ENCODE data around the gene CMIP. TPM values are rescaled to one million over a fixed set of nuclear protein-coding genes. Genes with fewer than 3 reads are reported as not detected.

CMIP gene
- total RNA-seq, 2 donors from 2014 or later, result 28.5 to 57.5 TPM

GRCh38 chr16:81510016-81510415, 65.4 kb downstream of the CMIP start:
- Mint-ChIP-seq H3K27ac (no peak overlapping the region), H3K9me3 (no peaks in the 10 kb centered on the region), H3K36me3 (ENCODE audit: low read depth) (no peaks in the 10 kb centered on the region), H3K4me1 (peaks cover 10% of the 10 kb centered on the region), H3K27me3 (no peaks in the 10 kb centered on the region), H3K4me3 (no peak overlapping the region)
- no peak for ATAC-seq (replicated peaks)

DNA sequence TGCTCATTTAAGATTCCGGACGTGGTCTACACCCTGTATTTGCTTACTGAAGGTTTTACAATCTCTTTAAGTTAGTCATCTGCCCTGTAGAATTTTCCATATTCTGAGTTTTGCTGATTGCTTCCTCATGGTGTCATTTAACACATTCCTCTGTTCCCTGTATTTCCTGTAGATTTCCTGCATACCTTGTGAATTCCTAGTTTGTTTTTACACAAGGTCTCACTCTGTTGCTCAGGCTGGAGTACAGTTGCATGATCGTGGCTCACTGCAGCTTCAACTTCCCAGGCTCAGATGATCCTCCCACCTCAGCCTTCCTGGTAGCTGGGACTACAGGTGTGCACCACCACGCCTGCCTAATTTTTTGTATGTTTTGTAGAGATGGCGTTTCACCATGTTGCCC, 66.8 kb downstream of the CMIP start:
- Mint-ChIP-seq H3K27me3 (no peaks in the 10 kb centered on the region), H3K9me3 (no peaks in the 10 kb centered on the region), H3K27ac (no peak overlapping the region), H3K4me3 (no peak overlapping the region), H3K4me1 (peaks cover 10% of the 10 kb centered on the region), H3K36me3 (ENCODE audit: low read depth) (no peaks in the 10 kb centered on the region)
- no peak for ATAC-seq (replicated peaks)

- H3K4me3 Mint-ChIP-seq, result no peak overlapping the region
- H3K4me1 Mint-ChIP-seq, result peaks cover 6% of the 10 kb centered on the region
- H3K9me3 Mint-ChIP-seq, result no peaks in the 10 kb centered on the region
- no peak for ATAC-seq (replicated peaks)
- no peaks in the 10 kb centered on the region for H3K36me3 Mint-ChIP-seq (ENCODE audit: low read depth)
- peak overlapping the region; percentile 65 for H3K27ac Mint-ChIP-seq
- H3K27me3 Mint-ChIP-seq, result no peaks in the 10 kb centered on the region
Measured at GRCh38 chr16:81513204-81514040, 68.8 kb downstream of the CMIP start.

DNA sequence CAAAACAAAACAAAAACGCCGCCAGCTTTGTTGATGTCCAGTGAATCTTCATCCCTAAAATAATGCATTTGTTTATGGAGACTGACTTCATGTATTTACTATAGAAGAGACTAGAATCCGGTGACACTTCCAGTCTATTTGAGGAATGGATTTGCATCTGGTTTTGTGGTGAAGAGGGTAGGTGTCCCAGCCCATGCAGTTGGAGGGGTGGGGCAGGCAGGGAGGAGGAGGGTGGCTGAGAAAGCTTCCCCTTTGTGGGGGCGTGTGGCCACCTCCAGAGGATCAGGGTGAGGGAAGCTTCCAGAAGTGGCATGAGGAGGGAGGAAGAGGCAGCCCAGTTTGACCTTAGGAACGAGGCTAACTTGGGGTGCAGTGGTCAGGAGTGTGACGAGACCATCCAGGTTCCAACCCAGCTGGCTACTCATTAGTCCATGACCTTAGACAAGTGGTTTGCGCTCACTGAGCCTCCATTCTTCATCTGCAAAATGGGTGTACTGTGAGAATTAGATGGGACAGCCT, 69.5 kb downstream of the CMIP start:
- H3K27me3 Mint-ChIP-seq, result no peaks in the 10 kb centered on the region
- H3K4me1 Mint-ChIP-seq, result peaks cover 6% of the 10 kb centered on the region
- H3K9me3 Mint-ChIP-seq, result no peaks in the 10 kb centered on the region
- ATAC-seq (replicated peaks), result no peak
- H3K4me3 Mint-ChIP-seq, result no peak overlapping the region
- H3K36me3 Mint-ChIP-seq (ENCODE audit: low read depth), result no peaks in the 10 kb centered on the region
- peak overlapping the region; percentile 65 for H3K27ac Mint-ChIP-seq

- Mint-ChIP-seq H3K27ac (no peak overlapping the region), H3K9me3 (no peaks in the 10 kb centered on the region), H3K27me3 (no peaks in the 10 kb centered on the region), H3K4me1 (peaks cover 6% of the 10 kb centered on the region), H3K4me3 (no peak overlapping the region), H3K36me3 (ENCODE audit: low read depth) (no peaks in the 10 kb centered on the region)
- ATAC-seq (replicated peaks), result no peak
Measured at GRCh38 chr16:81514568-81515258, 70.1 kb downstream of the CMIP start.

DNA sequence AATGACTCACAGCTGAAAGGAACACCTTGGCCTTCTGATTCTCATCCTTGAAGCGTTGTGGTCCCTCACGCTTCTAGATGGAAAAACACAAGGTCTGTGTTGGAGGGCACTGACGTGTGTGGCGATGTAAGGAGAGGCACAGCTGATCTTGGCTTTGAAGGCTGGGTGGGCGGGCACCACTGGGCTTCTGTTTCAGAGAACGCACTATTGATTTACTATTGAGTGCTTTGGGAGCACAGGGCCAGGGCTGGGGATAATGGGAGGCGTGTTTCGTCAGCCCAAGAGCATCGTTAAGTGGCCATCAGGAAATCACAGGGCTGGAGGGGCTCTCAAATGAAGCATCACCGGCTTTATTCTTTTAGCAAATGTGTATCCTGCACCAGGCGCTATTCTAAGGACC, 70.7 kb downstream of the CMIP start:
- ATAC-seq (replicated peaks), result no peak
- H3K36me3 Mint-ChIP-seq (ENCODE audit: low read depth), result no peaks in the 10 kb centered on the region
- no peak overlapping the region for H3K4me3 Mint-ChIP-seq
- no peaks in the 10 kb centered on the region for H3K9me3 Mint-ChIP-seq
- H3K4me1 Mint-ChIP-seq, result peaks cover 6% of the 10 kb centered on the region
- H3K27ac Mint-ChIP-seq, result no peak overlapping the region
- H3K27me3 Mint-ChIP-seq, result no peaks in the 10 kb centered on the region

DNA sequence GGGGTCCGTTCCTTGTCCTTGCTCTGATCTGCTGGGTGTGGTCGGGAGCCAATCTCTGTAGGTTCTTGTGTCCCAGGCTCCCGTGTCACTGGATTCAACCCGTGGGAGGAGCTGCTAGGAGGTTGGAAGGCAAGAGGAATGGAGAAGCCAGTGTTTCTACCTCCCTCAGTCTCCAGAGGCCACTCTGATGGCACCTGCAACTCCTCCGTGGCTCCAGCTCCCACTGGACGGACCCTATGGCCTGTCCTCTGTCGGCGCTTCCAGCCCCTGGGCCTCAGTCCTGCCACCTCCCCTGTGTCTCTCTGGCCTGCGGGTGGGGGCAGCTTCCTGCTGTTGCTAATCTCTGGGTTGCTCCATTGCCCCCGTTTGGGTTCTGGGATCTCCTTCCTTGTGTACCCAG, 71.1 kb downstream of the CMIP start:
- no peak overlapping the region for H3K27ac Mint-ChIP-seq
- peaks cover 10% of the 10 kb centered on the region for H3K4me1 Mint-ChIP-seq
- H3K4me3 Mint-ChIP-seq, result no peak overlapping the region
- no peaks in the 10 kb centered on the region for H3K9me3 Mint-ChIP-seq
- no peak for ATAC-seq (replicated peaks)
- no peaks in the 10 kb centered on the region for H3K27me3 Mint-ChIP-seq
- no peaks in the 10 kb centered on the region for H3K36me3 Mint-ChIP-seq (ENCODE audit: low read depth)

- Mint-ChIP-seq H3K27ac (peak overlapping the region; percentile 49), H3K4me3 (no peak overlapping the region), H3K27me3 (no peaks in the 10 kb centered on the region), H3K9me3 (no peaks in the 10 kb centered on the region), H3K36me3 (ENCODE audit: low read depth) (no peaks in the 10 kb centered on the region), H3K4me1 (peaks cover 19% of the 10 kb centered on the region)
- ATAC-seq (replicated peaks), result no peak
Measured at GRCh38 chr16:81516478-81517149, 72.0 kb downstream of the CMIP start.

- no peaks in the 10 kb centered on the region for H3K27me3 Mint-ChIP-seq
- no peaks in the 10 kb centered on the region for H3K36me3 Mint-ChIP-seq (ENCODE audit: low read depth)
- no peak overlapping the region for H3K4me3 Mint-ChIP-seq
- no peak overlapping the region for H3K27ac Mint-ChIP-seq
- no peak for ATAC-seq (replicated peaks)
- H3K4me1 Mint-ChIP-seq, result peaks cover 23% of the 10 kb centered on the region
- H3K9me3 Mint-ChIP-seq, result no peaks in the 10 kb centered on the region
Measured at GRCh38 chr16:81517150-81517499, 72.5 kb downstream of the CMIP start.

DNA sequence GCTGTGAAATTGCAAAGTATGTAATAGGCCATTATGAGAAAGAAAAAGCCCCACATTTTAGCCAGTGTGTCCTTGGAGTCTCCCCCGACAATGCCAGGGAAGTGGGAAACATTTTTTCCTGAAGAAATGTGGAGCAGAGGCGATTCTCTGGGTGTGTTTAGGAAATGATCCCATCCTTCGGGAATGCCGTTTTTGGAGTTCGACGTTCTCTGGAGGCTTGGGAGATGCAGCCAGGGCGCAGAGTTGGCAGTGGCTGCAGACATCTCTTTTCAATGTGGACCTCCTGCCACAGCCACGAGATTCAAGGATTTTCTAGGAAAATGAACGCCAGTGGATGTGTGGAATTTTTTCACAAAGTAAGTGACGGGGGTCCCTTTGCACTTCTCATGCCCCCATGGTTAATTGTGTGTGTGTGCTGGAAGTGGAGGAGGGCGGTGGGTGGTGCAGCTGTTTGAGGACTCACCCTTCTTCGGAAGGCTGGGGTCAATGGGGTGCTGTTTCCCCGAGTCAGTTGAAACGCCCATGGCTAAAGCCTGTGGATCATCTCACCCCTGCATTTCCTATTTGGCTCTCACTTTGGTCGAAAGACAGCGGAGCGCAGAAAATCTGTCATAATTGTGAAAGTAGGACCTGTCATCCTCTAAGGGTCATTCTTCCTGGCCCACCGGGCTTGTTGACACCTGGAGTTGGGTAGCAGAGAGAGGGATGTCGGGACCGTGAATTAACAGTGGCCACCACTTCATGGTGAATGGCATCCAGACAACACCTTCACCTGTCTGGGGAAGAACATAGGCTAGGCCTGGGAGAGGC, 73.2 kb downstream of the CMIP start:
- ATAC-seq (replicated peaks), result no peak
- Mint-ChIP-seq H3K27ac (no peak overlapping the region), H3K27me3 (no peaks in the 10 kb centered on the region), H3K9me3 (no peaks in the 10 kb centered on the region), H3K36me3 (ENCODE audit: low read depth) (no peaks in the 10 kb centered on the region), H3K4me1 (peaks cover 23% of the 10 kb centered on the region), H3K4me3 (no peak overlapping the region)

DNA sequence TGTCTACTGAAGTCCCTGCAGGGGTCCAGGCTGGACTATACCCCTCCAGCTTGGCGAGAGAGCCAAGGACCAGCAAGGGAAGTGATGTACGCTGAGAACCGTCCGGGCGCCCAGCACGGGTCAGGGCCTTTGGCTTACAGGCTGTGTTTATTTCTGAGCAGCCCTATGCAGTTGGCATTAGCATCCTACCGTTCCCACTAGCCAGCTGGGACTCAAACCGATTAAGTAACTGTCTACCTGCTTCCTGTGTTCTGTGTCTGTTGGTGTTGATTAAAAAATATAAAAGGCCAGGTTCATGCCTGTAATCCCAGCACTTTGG, 73.8 kb downstream of the CMIP start:
- no peak overlapping the region for H3K27ac Mint-ChIP-seq
- ATAC-seq (replicated peaks), result no peak
- H3K4me3 Mint-ChIP-seq, result no peak overlapping the region
- H3K9me3 Mint-ChIP-seq, result no peaks in the 10 kb centered on the region
- no peaks in the 10 kb centered on the region for H3K27me3 Mint-ChIP-seq
- no peaks in the 10 kb centered on the region for H3K36me3 Mint-ChIP-seq (ENCODE audit: low read depth)
- H3K4me1 Mint-ChIP-seq, result peaks cover 28% of the 10 kb centered on the region

GRCh38 chr16:81519301-81520150, 74.9 kb downstream of the CMIP start:
- peak overlapping the region; percentile 79 for H3K27ac Mint-ChIP-seq
- peak overlapping the region; percentile 54 for H3K4me3 Mint-ChIP-seq
- no peak for ATAC-seq (replicated peaks)

DNA sequence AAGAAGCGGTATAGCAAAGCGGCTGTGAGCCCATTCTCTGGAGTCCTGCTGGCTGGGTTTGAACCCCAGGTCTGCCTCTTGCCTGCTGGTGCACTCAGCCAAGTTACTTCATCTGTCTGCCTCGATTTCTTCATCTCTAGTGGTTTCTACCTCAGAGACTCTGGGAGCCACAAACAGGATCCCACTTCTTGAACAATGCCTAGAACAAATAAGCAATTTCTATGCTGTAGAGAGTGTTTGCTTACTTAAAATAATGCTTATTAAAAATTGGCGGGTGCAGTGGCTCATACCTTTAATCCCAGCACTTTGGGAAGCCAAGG, 75.5 kb downstream of the CMIP start:
- Mint-ChIP-seq H3K4me3 (peak overlapping the region; percentile 54), H3K27ac (peak overlapping the region; percentile 79), H3K27me3 (no peaks in the 10 kb centered on the region), H3K36me3 (ENCODE audit: low read depth) (no peaks in the 10 kb centered on the region), H3K4me1 (peaks cover 25% of the 10 kb centered on the region), H3K9me3 (no peaks in the 10 kb centered on the region)
- no peak for ATAC-seq (replicated peaks)

More at GRCh38 chr16:81519301-81520150, 74.9 kb downstream of the CMIP start:
- Mint-ChIP-seq H3K36me3 (ENCODE audit: low read depth) (no peaks in the 10 kb centered on the region), H3K9me3 (no peaks in the 10 kb centered on the region), H3K4me1 (peaks cover 25% of the 10 kb centered on the region), H3K27me3 (no peaks in the 10 kb centered on the region)
